Loucy (cell line): ENCODE results near the gene COP1.

Experiments
- H2AFZ ChIP-seq: fragments of 200-600 bp; sonication (generic); 2 replicates; pipeline ENCODE4 v1.6.0; 2016; ENCODE audit warnings: antibody characterized with exemption, mild to moderate bottlenecking, low read length, moderate library complexity
- H3F3A ChIP-seq: fragments of 200-600 bp; 2 replicates; pipeline ENCODE4 v1.6.0; 2016; ENCODE audit warnings: antibody characterized with exemption, low read depth, mild to moderate bottlenecking
- H3K27me3 ChIP-seq: fragments of 200-600 bp; sonication (generic); 2 replicates; pipeline ENCODE4 v1.6.1; 2014; ENCODE audit warnings: low read length, mild to moderate bottlenecking; ENCODE audit not compliant: insufficient read depth, poor library complexity, severe bottlenecking
- H3K36me3 ChIP-seq: fragments of 200-600 bp; sonication (generic); 2 replicates; pipeline ENCODE4 v1.6.1; 2016; ENCODE audit warnings: low read length; ENCODE audit not compliant: insufficient read depth
- H3K4me1 ChIP-seq: fragments of 200-600 bp; sonication (generic); 2 replicates; pipeline ENCODE4 v1.5.1; 2014; ENCODE audit warnings: low read length, mild to moderate bottlenecking; ENCODE audit not compliant: insufficient read depth, poor library complexity, severe bottlenecking
- H3K4me2 ChIP-seq: fragments of 200-600 bp; sonication (generic); 2 replicates; pipeline ENCODE4 v1.6.0; 2014; ENCODE audit warnings: antibody characterized with exemption, low read length, low read depth, mild to moderate bottlenecking; ENCODE audit not compliant: poor library complexity, severe bottlenecking
- H3K4me3 ChIP-seq: fragments of 200-600 bp; sonication (generic); 2 replicates; pipeline ENCODE4 v1.5.1; 2014; ENCODE audit warnings: low read length, mild to moderate bottlenecking, mixed read lengths; ENCODE audit not compliant: poor library complexity, severe bottlenecking
- H3K79me2 ChIP-seq: fragments of 200-600 bp; sonication (generic); 2 replicates; pipeline ENCODE4 v1.6.1; 2014; ENCODE audit warnings: low read length; ENCODE audit not compliant: insufficient read depth
- H3K9ac ChIP-seq: fragments of 200-600 bp; sonication (generic); 2 replicates; pipeline ENCODE4 v1.6.0; 2014; ENCODE audit warnings: mild to moderate bottlenecking, low read depth, low read length, moderate library complexity; ENCODE audit not compliant: poor library complexity, severe bottlenecking
- H3K9me2 ChIP-seq: fragments of 200-600 bp; sonication (generic); replicated peaks from 2 replicates; pipeline ENCODE4 v1.6.1; 2016; ENCODE audit warnings: low read depth, low read length, mixed read lengths
- H3K9me3 ChIP-seq: fragments of 200-600 bp; sonication (generic); 2 replicates; pipeline ENCODE4 v1.6.1; 2014; ENCODE audit warnings: mild to moderate bottlenecking, antibody characterized with exemption, low read length, low read depth; ENCODE audit not compliant: insufficient read depth
- H4K20me1 ChIP-seq: fragments of 200-600 bp; sonication (generic); 2 replicates; pipeline ENCODE4 v1.6.0; 2014; ENCODE audit warnings: antibody characterized with exemption, low read length, mild to moderate bottlenecking; ENCODE audit not compliant: insufficient read depth, poor library complexity, severe bottlenecking
- EZH2phosphoT487 ChIP-seq: fragments of 200-600 bp; IDR thresholded peaks from 2 replicates; pipeline ENCODE4 v1.6.1; 2018; ENCODE audit warnings: antibody characterized with exemption, mild to moderate bottlenecking, moderate library complexity, borderline replicate concordance
- TF ChIP-seq, protein P1 (sequence below): fragments of 200-600 bp; sonication (generic); conservative IDR thresholded peaks from 2 replicates; pipeline ENCODE4 v1.5.1; 2014; ENCODE audit warnings: mild to moderate bottlenecking, antibody characterized with exemption, low read length

The COP1 gene

DNA sequence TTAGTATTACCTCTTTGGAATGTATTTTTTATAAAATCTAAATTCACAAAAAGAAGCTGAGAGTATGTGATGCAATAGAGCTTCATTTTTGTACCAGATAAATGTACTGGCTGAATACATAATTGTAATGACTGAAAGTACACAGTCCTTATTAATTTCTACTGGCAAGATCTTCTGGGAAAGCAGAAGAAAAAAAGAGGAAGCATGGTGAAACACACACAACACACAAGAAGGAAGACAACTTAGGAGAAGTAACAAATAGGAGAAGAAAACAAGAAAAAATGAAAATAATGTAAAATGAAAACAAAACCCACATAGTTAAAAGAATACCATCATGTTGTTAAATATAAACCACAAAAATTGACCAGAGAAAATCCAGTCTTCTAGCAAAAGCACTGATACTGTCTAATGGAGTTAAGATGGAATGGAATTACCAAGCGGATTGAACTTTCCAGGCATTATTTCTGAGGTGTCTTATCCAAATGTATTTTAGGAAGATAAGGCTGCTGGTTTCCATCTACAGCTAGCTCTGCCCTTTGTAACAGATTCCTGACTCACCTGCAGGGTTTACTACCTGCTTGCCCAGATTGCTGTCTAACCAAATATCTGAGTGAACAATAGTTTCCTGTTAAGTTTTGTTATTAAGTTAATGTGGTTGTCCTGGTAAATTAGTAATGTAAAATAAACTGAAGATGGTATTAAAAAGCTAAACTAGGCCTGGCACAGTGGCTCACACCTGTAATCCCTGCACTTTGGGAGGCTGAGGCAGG is 4.5 kb upstream of the COP1 start:
- H3K27me3 ChIP-seq: no peaks in the 10 kb centered on the region
- peaks cover 8% of the 10 kb centered on the region for H3K4me1 ChIP-seq
- no peak overlapping the region for H3K4me2 ChIP-seq
- TF ChIP-seq EZH2phosphoT487: no peak
- H3K9ac ChIP-seq: no peak overlapping the region
- H3K9me2 ChIP-seq: no peaks in the 10 kb centered on the region
- H3K79me2 ChIP-seq: peaks cover 8% of the 10 kb centered on the region; the same call in 1 of the 2 replicates
- H3K36me3 ChIP-seq: no peaks in the 10 kb centered on the region
- H2AFZ ChIP-seq: no peak overlapping the region
- H3K4me3 ChIP-seq: no peak overlapping the region
- no peaks in the 10 kb centered on the region for H4K20me1 ChIP-seq
- H3F3A ChIP-seq: no peaks in the 10 kb centered on the region
- no peaks in the 10 kb centered on the region for H3K9me3 ChIP-seq

DNA sequence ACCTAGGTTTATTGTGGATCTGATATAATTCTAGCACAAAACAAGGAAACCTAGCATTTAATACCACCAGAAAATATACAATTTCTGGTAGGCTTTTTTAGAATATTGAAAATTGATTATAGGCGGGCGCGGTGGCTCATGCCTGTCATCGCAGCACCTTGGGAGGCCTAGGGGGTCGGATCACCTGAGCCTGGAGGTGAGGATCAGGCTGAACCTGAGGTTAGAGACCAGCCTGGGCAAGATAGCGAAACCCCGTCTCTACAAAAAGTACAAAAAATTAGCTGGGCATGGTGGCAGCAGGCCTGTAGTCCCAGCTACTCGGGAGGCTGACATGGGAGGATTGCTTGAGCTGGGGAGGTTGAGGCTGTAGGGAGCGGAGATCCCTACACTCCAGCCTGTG is 948 bp upstream of the COP1 start:
- peaks cover 43% of the 10 kb centered on the region for H3K79me2 ChIP-seq
- no peaks in the 10 kb centered on the region for H3K9me3 ChIP-seq
- peak overlapping the region; percentile 99 for H3K4me3 ChIP-seq
- H3K36me3 ChIP-seq: no peaks in the 10 kb centered on the region
- H3K9ac ChIP-seq: peak overlapping the region; percentile 84
- peaks cover 33% of the 10 kb centered on the region for H4K20me1 ChIP-seq
- H3K27me3 ChIP-seq: no peaks in the 10 kb centered on the region
- H3F3A ChIP-seq: no peaks in the 10 kb centered on the region
- TF ChIP-seq EZH2phosphoT487: no peak
- TF ChIP-seq, protein P1, sequence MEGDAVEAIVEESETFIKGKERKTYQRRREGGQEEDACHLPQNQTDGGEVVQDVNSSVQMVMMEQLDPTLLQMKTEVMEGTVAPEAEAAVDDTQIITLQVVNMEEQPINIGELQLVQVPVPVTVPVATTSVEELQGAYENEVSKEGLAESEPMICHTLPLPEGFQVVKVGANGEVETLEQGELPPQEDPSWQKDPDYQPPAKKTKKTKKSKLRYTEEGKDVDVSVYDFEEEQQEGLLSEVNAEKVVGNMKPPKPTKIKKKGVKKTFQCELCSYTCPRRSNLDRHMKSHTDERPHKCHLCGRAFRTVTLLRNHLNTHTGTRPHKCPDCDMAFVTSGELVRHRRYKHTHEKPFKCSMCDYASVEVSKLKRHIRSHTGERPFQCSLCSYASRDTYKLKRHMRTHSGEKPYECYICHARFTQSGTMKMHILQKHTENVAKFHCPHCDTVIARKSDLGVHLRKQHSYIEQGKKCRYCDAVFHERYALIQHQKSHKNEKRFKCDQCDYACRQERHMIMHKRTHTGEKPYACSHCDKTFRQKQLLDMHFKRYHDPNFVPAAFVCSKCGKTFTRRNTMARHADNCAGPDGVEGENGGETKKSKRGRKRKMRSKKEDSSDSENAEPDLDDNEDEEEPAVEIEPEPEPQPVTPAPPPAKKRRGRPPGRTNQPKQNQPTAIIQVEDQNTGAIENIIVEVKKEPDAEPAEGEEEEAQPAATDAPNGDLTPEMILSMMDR: no peak
- H3K4me1 ChIP-seq: peaks cover 24% of the 10 kb centered on the region
- peak overlapping the region; percentile 81 for H3K4me2 ChIP-seq
- no peaks in the 10 kb centered on the region for H3K9me2 ChIP-seq
- peak overlapping the region; percentile 72 for H2AFZ ChIP-seq

DNA sequence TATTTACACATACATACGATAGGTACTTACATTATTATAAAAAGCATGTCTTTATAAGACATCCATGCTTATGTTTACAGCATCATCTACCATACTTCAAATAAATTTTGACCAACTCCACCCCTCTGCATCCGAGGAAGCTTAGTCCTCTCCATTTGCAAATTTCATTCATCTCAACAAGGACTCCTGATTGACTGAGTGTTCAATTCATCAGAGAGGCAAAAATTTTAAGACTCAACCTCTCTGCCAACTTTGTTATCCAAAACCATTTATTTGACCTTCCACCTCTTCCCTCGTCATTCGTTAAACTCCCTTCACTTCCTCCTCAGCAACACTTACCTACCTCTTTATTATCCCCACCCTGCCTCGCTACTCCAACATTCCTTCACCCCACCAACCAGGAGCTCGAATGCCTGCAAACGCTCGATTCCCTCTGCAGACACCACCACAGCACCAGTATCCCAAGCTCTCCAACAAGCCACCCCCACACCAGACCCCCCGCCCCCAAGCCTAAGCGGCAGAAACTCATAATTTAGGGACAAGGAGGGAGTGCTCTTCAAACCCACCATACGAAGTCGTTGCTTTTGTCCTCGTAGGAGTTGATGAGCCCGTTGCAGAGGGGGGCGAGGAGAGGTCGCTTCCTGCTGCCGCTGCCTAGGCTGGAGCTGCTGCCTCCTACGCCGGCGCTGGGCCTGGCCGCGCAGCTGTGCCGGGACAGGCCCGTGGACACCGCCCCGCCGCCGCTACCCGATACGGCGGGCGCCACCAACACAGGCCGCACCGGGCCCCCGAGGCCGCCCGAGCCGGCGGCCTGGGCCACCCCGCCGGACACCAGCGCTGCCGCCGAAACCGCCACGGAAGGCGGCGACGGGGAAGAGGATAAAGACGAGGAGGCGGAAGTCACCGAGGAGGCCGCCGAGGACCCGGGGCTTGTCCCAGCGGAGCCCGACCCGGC is 803 bp downstream of the COP1 start:
- H2AFZ ChIP-seq: peak overlapping the region; percentile 72
- no peaks in the 10 kb centered on the region for H3K36me3 ChIP-seq
- H3K4me3 ChIP-seq: peak overlapping the region; percentile 99
- peaks cover 61% of the 10 kb centered on the region for H3K79me2 ChIP-seq
- peaks cover 50% of the 10 kb centered on the region for H4K20me1 ChIP-seq
- H3K4me1 ChIP-seq: peaks cover 38% of the 10 kb centered on the region
- peak overlapping the region; percentile 84 for H3K9ac ChIP-seq
- H3K9me2 ChIP-seq: no peaks in the 10 kb centered on the region
- H3K4me2 ChIP-seq: peak overlapping the region; percentile 100
- H3F3A ChIP-seq: no peaks in the 10 kb centered on the region
- H3K9me3 ChIP-seq: no peaks in the 10 kb centered on the region
- TF ChIP-seq EZH2phosphoT487: no peak
- TF ChIP-seq, protein P1: no peak
- no peaks in the 10 kb centered on the region for H3K27me3 ChIP-seq
